ENCODE data around the gene HSPA12B. TPM values are rescaled to one million over a fixed set of nuclear protein-coding genes. Genes with fewer than 3 reads are reported as not detected.

HSPA12B gene
- total RNA-seq, 1 experiment from 2014 or later, result 2.7 TPM

GRCh38 chr20:3720068-3720467 is 12.4 kb upstream of the HSPA12B start:
- H2BK15ac ChIP-seq (ENCODE audit: low read depth, low read length), result no peak overlapping the region
- H4K20me1 ChIP-seq (ENCODE audit: control insufficient read depth, insufficient read depth, insufficient read length), result no peaks in the 10 kb centered on the region
- TF ChIP-seq CTCF (conservative IDR thresholded peaks at IDR 0.05), result no peak
- no peak overlapping the region for H3K4ac ChIP-seq (ENCODE audit: low read depth, low read length)
- no peak overlapping the region for H4K8ac ChIP-seq (replicated peaks; ENCODE audit: insufficient read length, low read depth, low read length)
- no peaks in the 10 kb centered on the region for H3K4me1 ChIP-seq (ENCODE audit: insufficient read depth, low read length)
- H3K27ac ChIP-seq (ENCODE audit: insufficient read length, low read depth, low read length), result no peak overlapping the region
- H3K56ac ChIP-seq (ENCODE audit: insufficient read length, low read depth, low read length), result no peak overlapping the region
- H3K4me3 Mint-ChIP-seq, result no peak overlapping the region
- H3K9me3 ChIP-seq (ENCODE audit: control insufficient read depth, low read depth, low read length), result no peaks in the 10 kb centered on the region
- H2BK120ac ChIP-seq (ENCODE audit: low read depth, low read length, poor library complexity, severe bottlenecking), result no peak overlapping the region
- no peak overlapping the region for H3K18ac ChIP-seq (ENCODE audit: insufficient read length, low read depth, low read length)
- H3K79me2 ChIP-seq (ENCODE audit: insufficient read depth, low read length), result no peaks in the 10 kb centered on the region
- H3K79me1 ChIP-seq (ENCODE audit: insufficient read depth, low read depth, low read length, poor library complexity, severe bottlenecking), result no peaks in the 10 kb centered on the region
- H3K27me3 Mint-ChIP-seq (ENCODE audit: low read depth), result peaks cover 3% of the 10 kb centered on the region
- H3T11ph ChIP-seq (ENCODE audit: low read length), result no peak overlapping the region
- no peak overlapping the region for H4K91ac ChIP-seq (ENCODE audit: insufficient read length, low read depth, low read length)
- no peak overlapping the region for H3K9ac ChIP-seq (ENCODE audit: extremely low read depth, insufficient read length, low read length)
- no peak overlapping the region for H2BK5ac ChIP-seq (ENCODE audit: insufficient read length, low read length)
- H2AFZ ChIP-seq (ENCODE audit: low read length), result no peak overlapping the region
- H3K27me3 ChIP-seq (ENCODE audit: insufficient read depth, low read length), result no peaks in the 10 kb centered on the region; the same call in 1 of the 2 replicates
- no peak overlapping the region for H3K23ac ChIP-seq (ENCODE audit: insufficient read length, low read depth, low read length)
- no peak overlapping the region for H3K14ac ChIP-seq (ENCODE audit: insufficient read depth, low read length)
- no peak overlapping the region for H3K4me2 ChIP-seq (ENCODE audit: insufficient read depth, insufficient read length, low read length)
- H2BK20ac ChIP-seq (ENCODE audit: low read depth, low read length, poor library complexity, severe bottlenecking), result no peak overlapping the region
- H3K4me1 Mint-ChIP-seq, result peaks cover 6 to 8% of the 10 kb centered on the region in 2 experiments
- no peak overlapping the region; a peak in 1 of 7 replicates for H3K27ac Mint-ChIP-seq
- no peak overlapping the region for H4K5ac ChIP-seq (ENCODE audit: insufficient read length, low read depth, low read length)
- H3K36me3 Mint-ChIP-seq (ENCODE audit: insufficient read depth in 1 of 3, low read depth in 3 of 3), result no peaks in the 10 kb centered on the region
- no peaks in the 10 kb centered on the region for H3K23me2 ChIP-seq (ENCODE audit: insufficient read length, low read depth, low read length, poor library complexity, severe bottlenecking)
- no peak for DNase-seq
- WGBS (ENCODE audit: extremely low coverage, insufficient read length, low lambda C conversion rate), result no CpG with 5 or more reads among the region's 2 CpGs
- H3K9me3 Mint-ChIP-seq, result peaks cover 0 to 3% of the 10 kb centered on the region in 2 experiments; a peak in 1 of 5 replicates
- H2AK5ac ChIP-seq (ENCODE audit: insufficient read length, low read length), result no peak overlapping the region
- no peak overlapping the region for H2BK12ac ChIP-seq (ENCODE audit: insufficient read length, low read depth, low read length)

All from H9 (cell line).